Type B pancreatic cell (in vitro differentiated cells): Measurements from ENCODE around the gene SMPD3. TPM values are rescaled to one million over a fixed set of nuclear protein-coding genes. Genes with fewer than 3 reads are reported as not detected.

Experiments used
- DNase-seq: peaks from one replicate; pipeline ENCODE4 v3.0.0; 2021; ENCODE audit warnings: mixed read lengths; ENCODE audit not compliant: unreplicated experiment; ENCODE audit errors: extremely low spot score
- H3K27ac Mint-ChIP-seq: 2 replicates; pipeline ENCODE4 v1.8.0; 2021; ENCODE audit warnings: mild to moderate bottlenecking, mixed read lengths
- H3K27me3 Mint-ChIP-seq: 2 replicates; pipeline ENCODE4 v1.8.0; 2021; ENCODE audit warnings: mixed read lengths
- H3K36me3 Mint-ChIP-seq: 2 replicates; pipeline ENCODE4 v1.8.0; 2021; ENCODE audit warnings: mixed read lengths
- H3K4me1 Mint-ChIP-seq: one replicate; pipeline ENCODE4 v1.8.0; 2021; ENCODE audit warnings: mixed read lengths; ENCODE audit not compliant: unreplicated experiment
- H3K4me3 Mint-ChIP-seq: 2 replicates; pipeline ENCODE4 v1.8.0; 2021; ENCODE audit warnings: mild to moderate bottlenecking, mixed read lengths
- H3K9me3 Mint-ChIP-seq: 2 replicates; pipeline ENCODE4 v1.8.0; 2021; ENCODE audit warnings: mixed read lengths
- CTCF ChIP-seq: fragments of 200-600 bp; sonication (generic); conservative IDR thresholded peaks from 2 replicates; pipeline ENCODE4 v1.5.0; 2021; ENCODE audit warnings: antibody characterized with exemption, mild to moderate bottlenecking
- total RNA-seq: library from RNA; stranded (reverse); gene quantifications from 2 replicates; pipeline ENCODE4 v1.2.1, GENCODE V29; 2021; ENCODE audit warnings: low replicate concordance

SMPD3 gene
- total RNA-seq, 1 donor from 2014 or later: 4.5 TPM

GRCh38 chr16:68380676-68381362, 67.5 kb downstream of the SMPD3 start:
- no peak overlapping the region for H3K27ac Mint-ChIP-seq
- no peaks in the 10 kb centered on the region for H3K36me3 Mint-ChIP-seq
- no peak for TF ChIP-seq CTCF
- DNase-seq: no peak
- H3K27me3 Mint-ChIP-seq: no peaks in the 10 kb centered on the region
- no peaks in the 10 kb centered on the region for H3K9me3 Mint-ChIP-seq
- peaks cover 34% of the 10 kb centered on the region for H3K4me1 Mint-ChIP-seq
- no peak overlapping the region for H3K4me3 Mint-ChIP-seq

- no peaks in the 10 kb centered on the region for H3K36me3 Mint-ChIP-seq
- no peak overlapping the region for H3K4me3 Mint-ChIP-seq
- TF ChIP-seq CTCF: no peak
- H3K9me3 Mint-ChIP-seq: no peaks in the 10 kb centered on the region
- DNase-seq: no peak
- H3K27me3 Mint-ChIP-seq: no peaks in the 10 kb centered on the region
- H3K27ac Mint-ChIP-seq: no peak overlapping the region
- peaks cover 29% of the 10 kb centered on the region for H3K4me1 Mint-ChIP-seq
Measured at GRCh38 chr16:68380348-68380670, 68.0 kb downstream of the SMPD3 start.

GRCh38 chr16:68379472-68380347, 68.6 kb downstream of the SMPD3 start:
- Mint-ChIP-seq H3K4me3 (no peak overlapping the region), H3K27me3 (no peaks in the 10 kb centered on the region), H3K27ac (no peak overlapping the region), H3K9me3 (no peaks in the 10 kb centered on the region), H3K36me3 (no peaks in the 10 kb centered on the region), H3K4me1 (peaks cover 24% of the 10 kb centered on the region)
- DNase-seq: no peak
- TF ChIP-seq CTCF: no peak

- Mint-ChIP-seq H3K27me3 (no peaks in the 10 kb centered on the region), H3K27ac (no peak overlapping the region), H3K4me3 (no peak overlapping the region), H3K9me3 (no peaks in the 10 kb centered on the region), H3K36me3 (no peaks in the 10 kb centered on the region), H3K4me1 (peaks cover 14% of the 10 kb centered on the region)
- no peak for TF ChIP-seq CTCF
- DNase-seq: no peak
Measured at GRCh38 chr16:68378436-68379415, 69.6 kb downstream of the SMPD3 start.

GRCh38 chr16:68377667-68378393, 70.5 kb downstream of the SMPD3 start:
- Mint-ChIP-seq H3K27me3 (no peaks in the 10 kb centered on the region), H3K9me3 (no peaks in the 10 kb centered on the region), H3K27ac (no peak overlapping the region), H3K36me3 (no peaks in the 10 kb centered on the region), H3K4me3 (no peak overlapping the region), H3K4me1 (peaks cover 14% of the 10 kb centered on the region)
- no peak for DNase-seq
- no peak for TF ChIP-seq CTCF
